Measurements from ENCODE around the gene MYH4. TPM values are rescaled to one million over a fixed set of nuclear protein-coding genes. Genes with fewer than 3 reads are reported as not detected.

Gene MYH4
- total RNA-seq, result not detected in 2 replicates
- polyA plus RNA-seq (2012), result 0.01 TPM

GRCh38 chr17:10469459-10469858, at the start of gene MYH4:
MYH4 (minus strand) TSS chr17:10469559; CDS start chr17:10466745, 2,814 bp downstream.
- no peak for DNase-seq (ENCODE audit: low read depth)

- DNase-seq (ENCODE audit: low read depth), result no peak
Observed at GRCh38 chr17:10518271-10519037, 49.1 kb upstream of the MYH4 start, which contains the start of gene MYH1. MYH1 (minus strand) TSS chr17:10518542; CDS start chr17:10516642, 1,900 bp downstream.

GRCh38 chr17:10516638-10517037, 47.3 kb upstream of the MYH4 start:
- no peak for DNase-seq (ENCODE audit: low read depth)

DNA sequence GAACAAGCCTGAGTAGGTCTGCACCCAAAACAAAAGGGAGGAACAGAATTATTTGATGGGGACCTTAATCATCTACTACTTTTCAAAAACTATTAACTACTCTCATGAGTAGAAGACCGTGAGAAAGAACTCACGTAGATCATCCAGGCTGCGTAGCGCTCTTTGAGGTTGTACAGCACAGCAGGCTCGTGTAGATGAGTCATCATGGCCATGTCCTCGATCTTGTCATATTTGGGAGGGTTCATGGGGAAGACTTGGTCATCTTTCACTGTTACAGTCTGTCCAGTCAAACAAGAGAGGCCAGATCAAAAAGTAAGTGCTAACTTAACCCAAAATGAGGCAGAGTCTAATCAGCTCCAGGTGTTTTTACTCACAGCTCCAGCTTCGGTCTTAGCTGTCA, 46.7 kb upstream of the MYH4 start:
- DNase-seq (ENCODE audit: low read depth), result no peak

- DNase-seq (ENCODE audit: low read depth), result peak; percentile 84
Observed at GRCh38 chr17:10513299-10514067, 44.1 kb upstream of the MYH4 start.

- DNase-seq (ENCODE audit: low read depth), result no peak
Observed at GRCh38 chr17:10512856-10513255, 43.5 kb upstream of the MYH4 start.

DNA sequence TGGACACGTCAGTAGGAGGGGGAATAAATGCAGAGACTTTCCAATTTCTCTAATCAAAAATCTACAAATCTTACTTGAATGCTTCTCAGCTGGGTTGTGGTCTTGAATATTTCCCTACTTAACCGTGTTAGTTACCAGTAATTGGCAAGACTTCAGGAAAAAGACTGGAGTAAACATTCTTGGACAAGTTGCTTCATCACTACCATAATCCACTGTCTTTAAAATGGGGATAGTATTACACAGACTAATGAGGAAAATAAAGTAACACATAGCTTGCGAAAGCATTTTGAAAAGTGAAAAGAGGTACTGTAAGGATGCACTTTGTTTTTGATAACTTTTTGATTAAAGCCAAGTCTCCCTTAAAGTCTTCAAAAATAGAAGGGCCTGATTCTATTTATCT, 30.6 kb upstream of the MYH4 start:
- peak; percentile 31 for DNase-seq (ENCODE audit: low read depth)

GRCh38 chr17:10492004-10492403, 22.6 kb upstream of the MYH4 start:
- no peak for DNase-seq (ENCODE audit: low read depth)

DNA sequence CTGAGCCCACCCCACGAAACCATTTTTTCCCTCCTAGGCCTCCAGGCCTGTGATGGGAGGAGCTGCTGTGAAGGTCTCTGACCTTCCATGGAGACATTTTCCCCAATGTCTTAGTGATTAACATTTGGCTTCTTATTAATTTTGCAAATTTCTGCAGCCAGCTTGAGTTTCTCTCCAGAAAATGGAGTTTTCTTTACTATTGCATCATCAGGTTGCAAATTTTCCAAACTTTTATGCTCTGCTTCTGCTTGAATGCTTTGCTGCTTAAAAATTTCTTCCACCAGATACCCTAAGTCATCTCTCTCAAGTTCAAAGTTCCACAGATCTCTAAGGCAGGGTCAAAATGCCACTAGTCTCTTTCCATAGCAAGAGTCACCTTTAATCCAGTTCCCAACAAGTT, 12.9 kb upstream of the MYH4 start:
- DNase-seq (ENCODE audit: low read depth), result no peak

DNA sequence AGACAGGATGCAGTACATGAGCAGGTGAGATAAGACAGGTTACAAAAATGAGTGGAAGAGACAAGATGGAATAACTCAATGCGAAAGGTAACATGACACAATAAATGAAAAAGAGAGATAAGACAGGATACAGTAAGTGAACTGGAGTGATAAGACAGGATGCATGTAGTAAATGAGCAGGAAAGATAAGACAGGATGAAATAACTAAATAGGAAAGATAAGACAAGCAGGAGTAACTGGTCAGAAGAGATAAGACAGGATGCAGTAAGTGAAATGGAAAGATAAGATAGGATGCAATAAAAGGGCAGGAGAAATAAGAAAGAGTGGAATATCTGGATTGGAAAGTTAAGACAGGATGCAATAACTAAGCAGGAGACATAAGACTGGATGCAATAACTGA, 8.3 kb upstream of the MYH4 start:
- no peak for DNase-seq (ENCODE audit: low read depth)

GRCh38 chr17:10474536-10474935, 5.2 kb upstream of the MYH4 start:
- no peak for DNase-seq (ENCODE audit: low read depth)

- DNase-seq (ENCODE audit: low read depth), result no peak
Observed at GRCh38 chr17:10471858-10472257, 2.5 kb upstream of the MYH4 start.

GRCh38 chr17:10463402-10463801, 6.0 kb downstream of the MYH4 start:
- no peak for DNase-seq (ENCODE audit: low read depth)

- DNase-seq (ENCODE audit: low read depth), result no peak
Observed at GRCh38 chr17:10460062-10460461, 9.3 kb downstream of the MYH4 start.

GRCh38 chr17:10458701-10459100, 10.7 kb downstream of the MYH4 start:
- DNase-seq (ENCODE audit: low read depth), result no peak

DNA sequence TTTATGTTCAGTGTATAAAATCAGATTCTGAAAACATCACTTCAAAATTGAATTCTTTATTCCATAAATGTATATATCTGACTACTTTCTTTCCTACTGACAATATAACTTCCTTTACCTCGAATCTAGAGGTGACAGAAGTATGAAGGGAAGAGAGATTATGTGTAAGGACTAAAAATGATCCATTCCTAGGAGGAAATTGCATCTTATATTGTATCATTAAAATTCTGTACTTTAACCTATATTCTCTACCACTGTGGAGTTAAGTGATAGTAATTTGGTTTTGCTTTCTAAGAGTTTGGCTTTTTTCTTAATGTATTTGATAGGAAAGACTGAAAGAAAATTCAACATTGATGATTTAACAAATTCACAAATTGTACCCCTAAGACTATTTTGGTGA, 11.4 kb downstream of the MYH4 start:
- no peak for DNase-seq (ENCODE audit: low read depth)

- no peak for DNase-seq (ENCODE audit: low read depth)
Observed at GRCh38 chr17:10447026-10447931, 22.1 kb downstream of the MYH4 start.

- no peak for DNase-seq (ENCODE audit: low read depth)
Observed at GRCh38 chr17:10439816-10440215, 29.5 kb downstream of the MYH4 start.

DNA sequence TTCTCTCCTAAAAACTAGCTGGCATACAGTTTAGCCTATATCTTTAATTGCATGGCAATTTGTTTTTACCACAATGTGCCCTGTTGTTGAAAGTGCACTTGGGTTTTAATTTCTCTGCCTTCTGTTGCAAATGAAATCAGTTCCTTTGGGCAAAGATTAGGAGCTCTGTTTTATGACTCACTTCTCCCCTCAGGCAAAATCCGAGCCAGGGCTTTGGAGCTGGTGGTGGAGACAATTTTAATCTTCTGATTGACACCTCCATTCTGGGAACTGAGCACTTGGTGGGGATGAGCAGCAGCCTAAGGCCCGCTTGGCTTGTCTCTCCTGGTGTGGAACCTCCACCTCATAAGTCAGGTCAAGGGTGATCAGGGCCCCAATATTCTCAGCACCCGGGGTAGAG, 34.3 kb downstream of the MYH4 start:
- no peak for DNase-seq (ENCODE audit: low read depth)

GRCh38 chr17:10429421-10430045, 39.8 kb downstream of the MYH4 start:
- DNase-seq (ENCODE audit: low read depth), result no peak

DNA sequence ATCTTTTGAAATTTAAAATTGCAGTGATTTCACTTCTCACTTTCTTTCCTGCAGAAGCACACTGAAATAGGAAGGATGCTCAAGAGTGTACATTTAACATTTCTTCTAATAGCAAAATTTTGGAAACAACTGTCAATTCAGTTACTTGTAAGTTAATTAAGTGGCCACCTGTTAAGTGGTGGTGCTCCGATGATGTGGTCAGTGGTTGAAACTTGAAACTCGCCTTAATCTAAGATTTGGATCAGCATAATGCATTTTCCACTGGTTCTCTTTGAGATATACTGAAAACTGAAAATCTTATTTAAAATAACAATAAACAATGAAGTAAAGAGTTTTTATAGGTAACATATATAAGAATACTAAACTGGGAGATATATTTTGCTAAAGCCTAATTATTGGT, 40.6 kb downstream of the MYH4 start:
- DNase-seq (ENCODE audit: low read depth), result peak; percentile 64
